Stimulated activated CD4-positive, alpha-beta T cell treated with anti-CD3 and anti-CD28 coated beads, Interleukin-15, amount 100 ng/mL, for 24 hours (primary cell): ENCODE results near the gene ACAN.
A peak's percentile ranks its signal among the peaks of the same experiment; 100 is the strongest.

Source experiments
- DNase-seq: peaks from one replicate; pipeline ENCODE4 v3.0.0-alpha.2; 2020

Gene ACAN

DNA sequence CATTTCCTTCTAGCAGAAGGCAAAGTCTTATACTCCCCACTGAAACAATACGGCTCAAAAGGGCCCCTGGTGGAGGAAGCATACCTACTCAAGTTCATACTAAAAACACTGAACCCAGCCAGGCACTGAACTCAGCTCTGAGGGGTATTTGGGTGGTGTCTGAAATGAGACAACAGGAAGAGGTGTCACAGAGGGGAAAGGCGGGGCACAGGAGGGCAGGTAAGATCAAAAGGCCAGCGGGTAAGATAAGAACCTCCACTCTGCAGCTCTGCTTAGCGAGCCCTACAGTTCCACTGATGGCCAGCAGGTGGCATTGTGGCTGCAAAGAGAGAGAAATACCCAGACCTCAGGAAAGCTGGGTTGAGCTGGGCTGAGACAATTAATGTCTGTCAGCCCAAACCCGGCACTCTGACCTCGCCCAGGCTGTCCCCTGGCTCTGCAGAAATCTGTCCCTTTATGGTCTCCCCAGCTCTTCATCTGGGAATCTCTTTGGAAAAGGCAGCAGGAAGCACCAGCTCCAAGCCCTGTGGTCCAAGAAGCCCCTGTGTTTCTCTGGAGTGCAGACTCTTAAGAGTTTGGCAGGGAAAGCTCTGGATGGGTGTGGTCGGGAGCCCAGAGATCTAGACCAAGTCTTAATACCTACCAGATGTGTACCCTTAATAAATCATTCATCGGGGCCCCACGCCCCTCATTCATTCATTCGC lies 101.5 kb downstream of the ACAN start:
- peak; percentile 91 for DNase-seq

DNA sequence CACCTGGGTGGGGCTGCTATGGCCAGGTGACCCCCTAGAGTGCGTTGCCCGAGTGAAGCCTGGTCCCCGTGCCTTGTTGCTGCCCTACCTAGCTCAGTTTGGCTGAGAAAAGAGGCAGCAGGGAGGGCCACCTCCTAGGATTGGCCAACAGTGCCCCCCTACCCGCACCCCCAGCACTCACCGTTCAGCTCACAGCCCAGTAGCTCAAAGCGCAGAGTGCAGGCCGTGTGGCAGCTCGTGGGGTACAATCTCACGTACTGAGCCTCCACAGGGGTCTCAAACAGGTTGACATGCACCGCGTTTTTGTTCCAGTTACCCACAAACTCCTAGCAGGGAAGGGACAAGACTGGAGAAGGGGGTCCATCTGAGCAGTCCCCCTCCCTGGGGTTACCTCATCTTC lies 102.3 kb downstream of the ACAN start:
- DNase-seq: no peak

DNA sequence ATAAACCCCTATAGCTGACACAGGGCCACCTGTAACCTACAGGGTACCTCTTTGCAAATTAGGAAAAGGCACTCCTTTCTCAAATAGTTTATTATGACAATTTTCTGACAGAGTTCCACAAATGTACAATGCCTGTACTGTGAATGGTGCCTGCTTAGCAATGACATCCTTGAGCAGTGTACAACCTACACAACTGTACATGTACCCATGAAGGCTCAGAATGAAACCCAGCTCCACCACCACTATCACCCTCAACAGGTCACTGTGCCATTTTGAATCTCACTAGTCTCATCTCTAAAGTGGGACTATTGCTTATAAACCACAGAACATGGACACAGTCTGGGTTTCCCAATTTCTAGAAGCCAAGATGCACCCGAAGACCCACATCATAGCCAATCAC lies 102.9 kb downstream of the ACAN start:
- DNase-seq: no peak

DNA sequence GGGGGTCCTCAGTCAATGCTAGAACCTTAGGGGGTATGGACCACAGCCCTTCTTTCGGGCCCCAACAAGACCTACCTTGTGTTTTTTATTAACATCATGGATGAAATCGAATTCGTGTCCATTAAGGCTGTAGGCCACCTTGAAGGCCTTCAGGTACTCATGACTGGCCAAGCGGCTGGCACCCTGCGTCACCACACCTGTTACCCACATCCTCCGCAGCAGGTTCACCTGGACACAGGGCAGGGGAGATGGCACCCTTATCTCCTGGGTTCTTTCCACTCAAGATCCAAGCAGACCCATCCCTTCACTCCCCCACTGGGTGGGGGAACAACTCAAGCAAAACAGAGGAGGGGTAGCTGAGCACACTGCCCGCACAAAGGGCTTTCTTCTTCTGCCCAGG lies 103.3 kb downstream of the ACAN start:
- no peak for DNase-seq

DNA sequence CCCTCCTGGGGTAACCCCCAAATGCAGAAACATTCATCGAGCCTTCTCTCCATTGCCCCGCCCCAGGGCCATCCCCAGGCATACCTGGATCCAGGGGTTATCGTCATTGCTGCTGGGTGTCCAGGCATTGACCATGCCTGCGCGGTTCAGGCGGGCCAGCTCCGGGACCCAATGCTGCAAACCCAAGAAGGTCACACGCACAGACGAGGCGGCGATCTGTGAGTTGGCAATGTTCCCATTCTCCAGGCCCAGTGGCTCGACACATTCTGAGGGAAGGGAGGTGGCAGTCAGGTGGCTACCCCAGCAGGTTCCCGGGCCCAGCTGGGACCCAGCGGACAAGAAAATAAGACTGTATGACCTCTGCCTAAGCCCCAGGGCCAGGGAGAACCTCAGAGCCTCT lies 103.9 kb downstream of the ACAN start:
- DNase-seq: no peak

DNA sequence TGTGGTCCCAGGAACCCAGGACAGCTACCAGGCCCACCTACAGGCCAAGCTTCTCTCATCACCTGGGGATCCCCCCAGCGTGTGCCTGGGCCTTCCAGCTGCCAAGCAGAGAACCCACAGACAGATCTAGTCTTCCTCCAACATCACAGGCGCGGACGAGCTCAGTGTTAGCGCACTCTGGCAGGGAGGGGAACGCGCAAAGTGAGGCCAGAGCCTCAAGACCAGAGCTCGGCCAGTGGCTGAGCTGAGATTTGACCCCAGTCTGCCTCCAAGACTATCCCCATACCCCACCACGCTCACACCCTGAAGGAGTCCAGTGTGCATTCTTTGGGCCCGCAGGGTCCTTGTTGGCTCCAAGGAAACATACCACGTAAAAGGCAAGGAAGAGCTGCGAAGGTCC lies 104.9 kb downstream of the ACAN start:
- DNase-seq: no peak

DNA sequence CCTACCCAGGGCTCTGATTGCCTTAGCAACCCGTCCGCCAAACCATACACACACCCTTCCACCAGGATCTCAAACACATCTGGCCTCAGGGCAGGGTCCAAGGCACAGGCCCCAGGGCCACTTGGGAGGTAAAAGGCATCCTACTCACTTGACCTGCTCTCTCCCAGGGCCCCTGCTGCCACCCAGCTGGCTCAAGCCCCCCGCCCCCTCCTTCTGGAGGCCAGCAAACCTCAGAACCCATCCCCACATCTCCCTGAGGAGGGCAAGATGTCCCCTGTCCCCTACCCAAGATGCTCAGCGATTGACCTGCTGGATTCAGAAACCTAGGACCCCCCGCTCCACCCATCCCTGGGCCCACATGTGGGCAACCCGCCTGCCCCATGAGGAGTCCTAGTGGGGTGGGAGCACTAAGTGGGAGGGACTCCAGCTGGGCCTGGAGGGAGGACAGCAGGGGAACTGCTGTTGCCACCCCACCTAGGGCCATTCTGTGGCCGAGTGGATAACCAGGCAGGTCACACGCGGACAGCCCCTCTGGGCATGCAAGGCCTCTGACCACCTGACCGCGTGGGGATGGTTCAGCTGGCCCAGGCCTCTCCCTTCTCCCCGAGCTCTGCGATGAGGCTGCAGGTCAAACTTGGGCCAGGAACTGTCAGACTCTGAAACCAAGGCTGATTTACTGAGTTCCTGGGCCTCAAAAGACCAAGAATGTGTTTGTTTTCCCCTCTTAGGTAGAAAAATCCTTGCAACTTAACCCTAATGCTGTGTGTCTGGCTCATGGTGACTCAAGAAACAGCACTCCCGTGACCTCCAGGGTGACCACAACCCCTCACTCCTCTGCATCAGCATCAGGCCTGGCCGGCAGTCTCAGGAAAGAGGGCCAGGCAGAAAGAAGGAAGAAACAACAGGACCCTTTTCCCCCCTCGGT lies 105.7 kb downstream of the ACAN start:
- no peak for DNase-seq

DNA sequence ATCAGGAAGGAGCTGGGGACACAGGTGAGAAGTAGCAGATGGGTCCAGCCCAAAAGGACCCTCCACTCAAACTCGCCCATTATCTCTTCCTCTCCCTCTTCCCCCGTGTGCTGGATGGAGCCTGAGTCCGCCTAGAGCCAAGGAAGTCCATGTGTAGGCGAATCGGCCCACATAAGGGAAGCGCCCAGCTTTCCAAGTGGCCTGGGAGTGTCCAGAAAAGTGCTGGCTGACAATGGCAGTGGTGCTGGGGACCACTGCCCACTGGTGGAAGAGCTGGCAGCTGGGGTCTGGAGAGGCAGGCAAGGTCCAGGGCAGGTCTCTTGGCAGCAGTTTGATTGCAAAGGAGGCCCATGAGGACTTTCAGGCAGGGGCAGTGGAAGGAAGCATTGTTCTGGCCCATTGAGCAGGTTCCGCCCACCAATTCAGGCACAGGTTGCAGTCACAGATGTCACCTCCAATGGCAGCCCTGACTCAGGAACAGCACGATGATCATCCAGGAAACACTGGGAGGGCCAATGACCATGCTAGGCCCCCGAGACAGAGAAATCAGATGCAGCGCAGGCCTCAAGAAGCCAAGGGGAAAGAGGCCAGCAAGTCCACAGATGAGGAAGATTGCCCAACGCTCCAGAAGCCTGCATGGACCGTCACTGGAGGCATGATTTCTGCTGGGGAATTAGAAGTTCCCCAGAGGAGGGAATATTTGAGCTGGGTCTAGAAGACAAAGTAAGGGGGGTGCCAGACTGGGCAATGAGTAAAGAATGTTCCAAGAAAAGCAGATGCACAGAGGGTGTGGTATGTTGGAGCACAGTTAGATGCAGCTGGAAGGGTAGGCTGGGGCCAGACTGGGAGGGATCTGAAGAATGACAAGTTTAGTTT lies 107.0 kb downstream of the ACAN start:
- DNase-seq: no peak

DNA sequence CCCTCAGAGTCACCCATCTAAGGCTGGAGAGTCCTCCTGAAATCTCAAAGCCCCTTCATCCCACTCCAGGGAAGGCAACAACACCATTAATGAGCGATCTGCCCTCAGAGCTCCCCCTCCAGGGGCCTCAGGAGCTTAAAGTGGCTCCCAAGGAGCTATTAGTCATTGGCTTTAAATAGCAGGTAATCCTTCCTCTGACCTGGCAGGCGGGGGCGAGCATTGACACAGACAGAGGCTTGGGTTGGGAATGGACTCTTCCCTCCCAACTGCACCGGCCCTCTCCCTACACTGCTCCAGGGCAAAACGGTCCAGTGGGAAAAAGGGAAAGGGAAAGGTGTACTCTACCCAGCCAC lies 108.5 kb downstream of the ACAN start:
- DNase-seq: no peak

DNA sequence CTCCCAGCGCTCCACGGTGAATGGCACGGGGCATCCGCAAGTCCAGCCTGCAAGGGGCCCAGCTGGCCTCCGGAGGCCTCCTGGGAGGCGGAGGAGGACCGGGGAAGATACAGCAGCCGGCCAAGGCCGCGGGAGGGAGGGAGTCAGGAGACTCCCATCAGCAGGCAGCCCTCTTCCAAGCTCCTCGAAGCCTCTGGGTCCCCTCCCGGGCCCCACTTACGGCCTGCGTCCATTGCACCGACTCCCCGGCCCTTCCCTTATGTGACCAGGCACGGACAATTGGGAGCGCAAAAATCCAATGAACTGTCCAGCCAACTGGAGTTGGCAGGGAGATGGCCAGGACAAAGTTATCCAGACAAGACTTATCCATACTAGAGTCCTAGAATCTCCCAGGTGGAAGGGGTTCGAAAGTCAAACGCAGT lies 109.3 kb downstream of the ACAN start:
- no peak for DNase-seq

DNA sequence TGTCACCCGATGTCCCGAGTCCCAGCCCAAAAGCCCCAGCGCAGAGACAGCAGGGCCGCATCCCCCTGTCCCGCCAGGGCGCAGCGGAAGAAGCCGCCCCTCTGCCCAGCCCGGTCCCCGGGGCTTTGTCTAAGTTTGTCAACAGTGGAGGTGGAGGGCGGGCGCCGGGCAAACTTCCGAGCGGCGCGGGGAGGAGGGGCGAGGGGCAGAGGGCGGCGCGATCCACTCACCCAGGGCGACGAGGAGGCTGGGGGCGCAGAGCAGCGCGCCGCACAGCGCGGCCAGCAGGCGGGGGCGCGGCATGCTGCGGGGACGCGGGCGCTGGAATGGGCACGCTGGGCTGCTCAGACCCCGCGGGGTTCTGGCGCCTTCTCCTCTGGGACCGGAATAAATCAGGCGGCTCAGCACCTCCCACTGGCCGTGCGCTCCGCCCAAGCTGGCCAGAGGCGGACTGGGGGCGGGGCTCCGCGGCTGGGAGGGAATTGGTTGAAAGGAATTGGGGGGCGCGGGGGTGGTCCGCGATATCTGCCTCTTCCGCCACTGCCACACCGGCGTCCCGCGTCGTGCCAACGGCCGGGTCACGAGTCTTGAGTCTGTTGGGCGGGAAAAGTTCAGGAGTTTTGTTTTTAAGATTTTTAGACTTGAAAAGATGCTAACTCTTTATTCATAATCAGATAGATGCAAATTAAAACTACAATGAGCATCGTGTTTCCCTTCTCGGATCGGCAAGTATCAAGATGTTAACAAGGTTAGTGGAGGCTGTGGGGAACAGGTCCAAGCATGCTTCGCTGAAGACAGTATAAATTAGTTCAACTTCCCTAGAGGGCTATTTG lies 110.0 kb downstream of the ACAN start, which contains the start of gene MFGE8:
MFGE8 (minus strand) TSS at position 363 of the 833 bp plus-strand sequence; CDS start at position 303, 60 bp downstream.
- DNase-seq: peak; percentile 80

DNA sequence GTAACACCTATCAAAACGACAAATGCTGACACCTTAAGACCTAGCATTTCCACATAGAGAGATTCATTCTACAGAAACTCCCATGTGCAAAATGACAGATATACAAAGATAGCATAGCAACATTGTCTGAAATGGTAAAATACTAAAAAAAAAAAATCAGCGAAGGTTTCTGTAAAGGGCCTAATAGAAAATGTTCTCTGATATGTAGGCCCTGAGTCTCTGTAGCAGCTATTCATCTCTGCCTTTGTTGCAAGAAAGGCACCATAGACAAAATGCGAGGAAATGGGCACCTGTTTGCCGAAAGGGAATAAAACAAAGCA lies 110.6 kb downstream of the ACAN start:
- DNase-seq: no peak

DNA sequence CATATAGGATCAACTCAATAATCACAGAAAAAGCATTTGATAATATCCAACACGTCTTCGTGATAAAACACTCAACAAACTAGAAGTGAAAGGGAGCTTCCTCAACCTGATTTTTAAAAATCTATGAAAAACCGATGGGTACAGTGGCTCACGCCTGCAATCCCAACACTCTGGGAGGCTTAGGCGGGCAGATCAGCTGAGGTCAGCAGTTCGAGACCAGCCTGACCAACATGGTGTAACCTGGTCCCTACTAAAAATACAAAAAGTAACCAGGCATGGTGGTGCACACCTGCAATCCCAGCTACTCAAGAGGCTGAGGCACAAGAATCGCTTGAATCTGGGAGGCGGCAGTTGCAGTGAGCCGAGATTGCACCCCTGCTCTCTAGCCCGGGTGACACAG lies 112.1 kb downstream of the ACAN start:
- no peak for DNase-seq

DNA sequence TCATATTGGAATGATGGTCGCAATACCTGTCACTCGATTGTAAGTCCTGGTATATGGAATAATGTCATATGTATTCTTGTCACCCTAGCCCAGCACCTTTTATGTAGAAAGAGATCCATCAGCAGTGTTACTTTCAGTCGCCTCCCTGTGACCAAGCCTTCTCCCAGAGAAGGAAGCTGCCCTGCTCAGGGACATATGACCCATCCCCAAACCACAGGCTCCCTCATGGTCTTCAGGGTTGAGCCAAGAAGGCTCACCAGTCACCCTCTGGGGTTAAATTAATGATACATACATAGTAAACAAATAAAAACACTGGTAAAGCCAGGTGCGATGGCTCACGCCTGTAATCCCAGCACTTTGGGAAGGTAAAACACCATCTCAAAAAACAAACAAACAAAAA lies 114.5 kb downstream of the ACAN start:
- no peak for DNase-seq

DNA sequence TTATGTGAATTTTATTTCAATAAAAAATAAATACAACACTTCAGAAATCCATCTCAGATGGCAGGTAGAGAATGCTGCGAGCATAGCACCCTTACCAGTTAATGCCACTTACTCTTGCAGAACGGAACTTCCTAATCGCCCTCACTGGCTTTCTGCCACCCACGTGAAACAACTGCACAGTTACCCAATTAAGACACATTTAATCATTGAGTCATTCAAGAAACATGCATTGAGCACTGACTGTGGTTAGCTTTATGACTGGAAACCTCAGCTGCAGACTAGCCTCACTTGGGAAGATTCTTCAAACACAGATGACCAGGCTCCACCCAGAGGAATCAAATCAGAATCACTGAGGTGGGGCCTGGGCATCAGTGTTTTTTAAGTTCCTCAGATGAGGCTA lies 115.5 kb downstream of the ACAN start:
- DNase-seq: peak; percentile 67

DNA sequence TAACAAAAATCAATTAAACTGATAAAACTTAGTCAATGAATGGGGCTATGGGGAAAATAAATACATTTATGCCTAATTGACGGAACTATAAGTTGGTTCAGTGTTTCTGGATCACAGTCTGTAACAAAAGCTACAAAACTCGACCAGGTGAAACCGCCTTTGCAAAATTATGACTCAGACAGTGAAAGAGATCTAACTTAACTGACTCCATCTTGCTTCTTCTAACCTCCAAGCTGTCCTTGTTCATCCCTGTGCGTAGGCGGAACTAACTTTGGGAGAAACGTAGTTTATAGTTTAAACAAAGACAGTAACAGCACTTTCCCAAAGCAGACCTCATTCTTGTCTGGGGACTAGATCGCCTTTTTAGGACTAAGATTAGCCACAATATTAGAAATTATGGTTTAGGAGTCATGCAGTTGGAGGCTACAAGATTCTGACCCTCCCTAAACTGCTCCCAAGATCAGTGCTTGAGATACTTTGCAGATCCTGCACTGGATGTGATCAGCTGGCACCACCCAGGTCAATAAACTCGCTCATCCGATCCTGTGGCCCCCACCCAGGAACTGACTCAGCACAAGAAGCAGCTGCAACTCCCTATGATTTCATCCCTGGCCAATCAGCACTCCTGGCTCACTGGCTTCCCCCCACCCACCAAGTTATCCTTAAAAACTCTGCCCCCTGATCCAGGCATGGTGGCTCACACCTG lies 117.1 kb downstream of the ACAN start:
- DNase-seq: no peak

DNA sequence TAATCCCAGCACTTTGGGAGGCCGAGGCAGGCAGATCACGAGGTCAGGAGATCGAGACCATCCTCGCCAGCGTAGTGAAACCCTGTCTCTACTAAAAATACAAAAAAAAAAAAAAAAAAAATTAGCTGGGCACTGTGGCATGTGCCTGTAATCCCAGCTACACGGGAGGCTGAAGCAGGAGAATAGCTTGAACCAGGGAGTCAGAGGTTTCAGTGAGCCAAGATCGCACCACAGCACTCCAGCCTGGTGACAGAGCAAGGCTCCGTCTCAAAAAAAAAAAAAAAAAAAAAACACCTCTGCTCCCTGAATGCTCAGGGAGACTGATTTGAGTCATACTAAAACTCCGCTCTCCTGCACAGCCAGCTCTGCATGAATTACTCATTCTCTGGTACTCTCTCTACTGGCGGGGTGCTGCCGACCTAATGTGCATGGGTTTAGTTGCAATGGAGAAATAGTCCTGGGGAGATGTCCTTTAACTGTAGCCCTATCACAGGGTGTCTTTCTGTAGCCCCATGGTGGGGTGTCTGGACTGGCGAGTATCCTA lies 117.7 kb downstream of the ACAN start:
- peak; percentile 65 for DNase-seq
